ENCODE data around the gene TCN2.

DNA sequence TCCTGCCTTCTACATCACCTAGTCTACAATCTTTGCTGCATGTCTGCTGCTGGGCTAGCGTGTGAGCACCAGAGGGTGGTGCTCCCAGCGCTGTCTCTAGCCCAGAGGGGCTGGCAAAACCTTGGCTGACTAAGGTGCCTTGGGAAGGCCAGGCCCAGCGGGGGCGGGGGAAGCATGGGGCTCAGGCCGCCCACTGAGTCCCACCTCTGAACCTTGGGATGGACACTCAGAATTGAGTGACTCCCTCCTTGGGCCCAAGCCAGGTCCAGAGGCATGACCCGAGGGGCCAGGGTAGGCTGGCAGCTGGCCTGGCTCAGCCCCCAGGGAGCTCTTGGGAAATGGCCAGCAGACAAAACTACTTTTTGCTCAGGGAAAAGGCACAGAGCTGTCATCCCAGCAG lies 24.9 kb upstream of the TCN2 start:
- TF ChIP-seq, protein P1, sequence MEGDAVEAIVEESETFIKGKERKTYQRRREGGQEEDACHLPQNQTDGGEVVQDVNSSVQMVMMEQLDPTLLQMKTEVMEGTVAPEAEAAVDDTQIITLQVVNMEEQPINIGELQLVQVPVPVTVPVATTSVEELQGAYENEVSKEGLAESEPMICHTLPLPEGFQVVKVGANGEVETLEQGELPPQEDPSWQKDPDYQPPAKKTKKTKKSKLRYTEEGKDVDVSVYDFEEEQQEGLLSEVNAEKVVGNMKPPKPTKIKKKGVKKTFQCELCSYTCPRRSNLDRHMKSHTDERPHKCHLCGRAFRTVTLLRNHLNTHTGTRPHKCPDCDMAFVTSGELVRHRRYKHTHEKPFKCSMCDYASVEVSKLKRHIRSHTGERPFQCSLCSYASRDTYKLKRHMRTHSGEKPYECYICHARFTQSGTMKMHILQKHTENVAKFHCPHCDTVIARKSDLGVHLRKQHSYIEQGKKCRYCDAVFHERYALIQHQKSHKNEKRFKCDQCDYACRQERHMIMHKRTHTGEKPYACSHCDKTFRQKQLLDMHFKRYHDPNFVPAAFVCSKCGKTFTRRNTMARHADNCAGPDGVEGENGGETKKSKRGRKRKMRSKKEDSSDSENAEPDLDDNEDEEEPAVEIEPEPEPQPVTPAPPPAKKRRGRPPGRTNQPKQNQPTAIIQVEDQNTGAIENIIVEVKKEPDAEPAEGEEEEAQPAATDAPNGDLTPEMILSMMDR (IDR thresholded peaks at IDR 0.05; ENCODE audit: borderline replicate concordance, extremely low read depth, low read length, poor library complexity, severe bottlenecking): no peak
- TF ChIP-seq EZH2 (IDR thresholded peaks at IDR 0.05; ENCODE audit: borderline replicate concordance, low read depth, low read length, severe bottlenecking): no peak

Measured in DND-41 (cell line).